HG02763 (cell line): ENCODE results near the gene VEPH1.

Experiments used
- ATAC-seq: cut with Tn5 transposase; IDR thresholded peaks from one replicate; pipeline ENCODE4 v1.9.1; 2021; ENCODE audit warnings: mild to moderate bottlenecking, moderate library complexity; ENCODE audit not compliant: unreplicated experiment

VEPH1 gene

GRCh38 chr3:157313186-157313585, 190.0 kb downstream of the VEPH1 start:
- no peak for ATAC-seq

- no peak for ATAC-seq
Observed at GRCh38 chr3:157312376-157312745, 190.9 kb downstream of the VEPH1 start.

GRCh38 chr3:157311633-157312375, 191.4 kb downstream of the VEPH1 start:
- no peak for ATAC-seq

- ATAC-seq: peak; percentile 65
Observed at GRCh38 chr3:157310329-157311052, 192.7 kb downstream of the VEPH1 start.

GRCh38 chr3:157306502-157306901, 196.7 kb downstream of the VEPH1 start:
- no peak for ATAC-seq

- ATAC-seq: no peak
Observed at GRCh38 chr3:157305392-157305791, 197.8 kb downstream of the VEPH1 start.

- ATAC-seq: no peak
Observed at GRCh38 chr3:157301755-157302154, 201.5 kb downstream of the VEPH1 start.

GRCh38 chr3:157300981-157301663, 202.1 kb downstream of the VEPH1 start:
- ATAC-seq: no peak

GRCh38 chr3:157300094-157300493, 203.1 kb downstream of the VEPH1 start:
- no peak for ATAC-seq

GRCh38 chr3:157297328-157297915, 205.8 kb downstream of the VEPH1 start:
- no peak for ATAC-seq

GRCh38 chr3:157294953-157295352, 208.3 kb downstream of the VEPH1 start:
- no peak for ATAC-seq

GRCh38 chr3:157294491-157294890, 208.7 kb downstream of the VEPH1 start:
- no peak for ATAC-seq

- ATAC-seq: no peak
Observed at GRCh38 chr3:157290766-157291165, 212.4 kb downstream of the VEPH1 start.

GRCh38 chr3:157285966-157286365, 217.2 kb downstream of the VEPH1 start:
- no peak for ATAC-seq

- no peak for ATAC-seq
Observed at GRCh38 chr3:157285141-157285540, 218.1 kb downstream of the VEPH1 start.

GRCh38 chr3:157284688-157285087, 218.5 kb downstream of the VEPH1 start:
- ATAC-seq: no peak

- no peak for ATAC-seq
Observed at GRCh38 chr3:157282261-157283191, 220.7 kb downstream of the VEPH1 start.

- ATAC-seq: no peak
Observed at GRCh38 chr3:157280786-157281185, 222.4 kb downstream of the VEPH1 start.

- ATAC-seq: no peak
Observed at GRCh38 chr3:157280354-157280753, 222.9 kb downstream of the VEPH1 start.

- no peak for ATAC-seq
Observed at GRCh38 chr3:157279237-157279636, 224.0 kb downstream of the VEPH1 start.
